HG03039 (cell line): ENCODE results near the gene P2RY4.
"Not testable (repeated sequence)": the region's sequence is repeated elsewhere in the genome, so short reads cannot be mapped to it uniquely, and the experiment has no call there.

Source experiments
- ATAC-seq: cut with Tn5 transposase; IDR thresholded peaks from one replicate; pipeline ENCODE4 v1.9.1; 2021; ENCODE audit warnings: mild to moderate bottlenecking, moderate library complexity; ENCODE audit not compliant: unreplicated experiment

P2RY4 gene

DNA sequence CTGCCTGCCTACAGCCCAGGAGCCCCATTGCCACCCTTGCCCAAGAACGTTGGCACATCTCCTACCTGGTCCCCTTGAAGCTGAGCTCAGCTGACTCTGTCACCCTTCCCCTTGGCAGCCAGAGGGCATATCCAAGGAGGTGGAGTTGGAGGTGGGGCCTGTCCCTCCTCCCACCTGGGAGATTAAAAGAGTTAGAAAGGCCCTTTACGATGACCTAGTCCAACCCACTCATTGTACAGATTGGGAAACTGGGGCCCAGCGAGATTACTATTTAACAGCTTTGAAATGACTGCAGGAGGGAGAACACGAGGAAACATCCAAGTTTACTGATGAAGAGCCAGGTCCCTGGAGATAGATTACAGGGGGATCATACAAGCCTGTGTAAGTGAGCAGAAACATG lies at the start of gene P2RY4:
Gene P2RY4 (minus strand): TSS at position 101 of the 400 bp plus-strand sequence. CDS start 580 bp downstream, outside the sequence.
- ATAC-seq = no peak

DNA sequence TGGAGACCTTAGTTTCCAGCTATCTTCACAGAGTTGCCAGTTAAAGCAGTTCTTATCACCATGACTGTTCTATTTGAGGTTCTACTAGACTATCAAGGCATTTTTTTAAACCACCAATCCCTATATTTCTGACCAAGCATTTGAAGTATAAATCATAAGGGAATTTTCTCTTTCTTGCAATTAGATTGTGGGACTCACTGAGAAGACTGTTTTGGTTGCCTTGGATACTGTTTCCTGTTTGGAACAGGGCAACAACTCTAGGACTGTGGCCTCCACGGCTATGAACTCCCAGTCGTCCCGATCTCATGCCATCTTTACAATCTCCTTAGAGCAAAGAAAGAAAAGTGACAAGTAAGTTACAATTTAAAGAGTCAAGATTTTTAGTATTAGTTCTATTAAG lies 41.7 kb upstream of the P2RY4 start:
- no peak for ATAC-seq

DNA sequence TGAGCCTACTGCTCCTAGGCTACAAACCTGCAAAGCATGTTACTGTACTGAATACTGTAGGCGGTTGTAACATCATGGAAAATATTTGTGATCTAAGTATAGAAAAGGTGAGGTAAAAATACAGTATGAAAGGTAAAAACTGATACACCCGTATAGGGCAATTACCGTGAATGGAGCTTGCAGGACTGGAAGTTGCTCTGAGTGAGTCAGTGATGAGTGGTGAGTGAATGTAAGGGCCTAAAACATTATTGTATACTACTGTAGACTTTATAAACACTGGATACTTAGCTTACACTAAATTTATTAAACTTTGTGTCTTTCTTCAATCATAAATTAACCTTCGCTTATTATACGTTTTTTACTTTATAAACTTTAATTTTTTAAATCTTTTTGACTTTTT lies 33.6 kb upstream of the P2RY4 start:
- no peak for ATAC-seq

DNA sequence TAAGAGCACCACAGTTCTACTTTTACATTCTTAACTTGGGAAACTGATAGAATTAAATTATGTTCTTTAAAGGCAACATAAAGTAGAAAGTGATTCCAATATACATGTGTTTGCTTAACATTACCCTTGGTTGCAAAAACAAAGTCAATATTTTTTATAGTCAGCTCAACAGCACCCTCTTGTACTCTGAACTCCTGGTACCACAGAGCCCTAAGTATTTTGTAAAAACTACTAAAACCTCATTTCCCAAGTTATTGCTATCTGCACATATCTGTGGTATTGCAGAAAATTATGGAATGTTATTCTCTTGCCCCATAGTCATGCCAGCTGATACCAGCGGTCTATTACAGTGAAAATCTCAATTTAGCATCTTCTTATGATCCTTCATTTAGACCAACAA lies 32.8 kb upstream of the P2RY4 start:
- no peak for ATAC-seq

DNA sequence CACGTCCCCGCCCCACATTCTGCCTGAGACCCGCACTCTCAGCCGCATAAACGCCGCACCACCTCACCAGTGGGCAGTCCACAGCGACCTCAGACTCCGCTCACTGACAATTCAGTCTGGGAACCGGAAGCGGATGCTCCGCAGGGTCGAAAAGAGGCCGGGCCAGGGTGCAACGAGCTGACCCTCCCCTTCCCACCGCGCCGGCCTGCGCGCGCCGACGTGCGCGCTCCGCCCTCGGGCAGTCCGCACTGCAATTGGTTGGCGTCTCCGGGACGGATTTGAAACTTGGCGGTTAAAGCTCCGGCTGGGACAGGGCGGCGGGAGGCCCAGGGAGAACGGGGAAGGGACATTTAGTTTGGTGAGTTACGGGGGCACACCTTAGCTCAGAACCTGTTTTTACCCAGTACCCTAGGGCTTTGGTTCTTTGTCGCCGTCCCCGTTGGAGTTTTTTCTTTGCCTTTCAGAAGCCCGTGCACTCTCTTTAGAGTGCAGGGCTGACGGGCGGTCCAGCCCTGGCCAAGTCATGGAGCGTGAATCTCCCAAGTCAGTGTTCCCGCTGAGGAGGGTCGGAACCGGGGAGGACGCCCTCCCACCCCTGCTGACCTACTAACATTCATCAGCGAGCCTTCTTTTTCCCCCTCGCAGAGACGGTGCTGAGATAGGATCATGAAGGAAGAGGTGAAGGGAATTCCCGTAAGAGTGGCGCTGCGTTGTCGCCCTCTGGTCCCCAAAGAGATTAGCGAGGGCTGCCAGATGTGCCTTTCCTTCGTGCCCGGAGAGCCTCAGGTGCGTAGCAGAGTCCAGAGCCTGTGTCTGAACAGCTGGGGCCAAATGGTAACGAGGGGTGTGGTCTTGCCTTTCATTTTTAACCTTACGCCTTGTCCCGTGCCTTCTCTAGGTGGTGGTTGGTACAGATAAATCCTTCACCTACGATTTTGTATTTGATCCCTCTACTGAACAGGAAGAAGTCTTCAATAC lies 30.1 kb upstream of the P2RY4 start, which contains the start of the genes KIF4A and PDZD11:
Gene KIF4A (plus strand): TSS at position 312 of the 978 bp plus-strand sequence. CDS start 355 bp downstream, at position 667.
Gene PDZD11 (minus strand): TSS at position 135 of the 978 bp plus-strand sequence. CDS start 586 bp downstream, outside the sequence.
- peak; percentile 95 for ATAC-seq

DNA sequence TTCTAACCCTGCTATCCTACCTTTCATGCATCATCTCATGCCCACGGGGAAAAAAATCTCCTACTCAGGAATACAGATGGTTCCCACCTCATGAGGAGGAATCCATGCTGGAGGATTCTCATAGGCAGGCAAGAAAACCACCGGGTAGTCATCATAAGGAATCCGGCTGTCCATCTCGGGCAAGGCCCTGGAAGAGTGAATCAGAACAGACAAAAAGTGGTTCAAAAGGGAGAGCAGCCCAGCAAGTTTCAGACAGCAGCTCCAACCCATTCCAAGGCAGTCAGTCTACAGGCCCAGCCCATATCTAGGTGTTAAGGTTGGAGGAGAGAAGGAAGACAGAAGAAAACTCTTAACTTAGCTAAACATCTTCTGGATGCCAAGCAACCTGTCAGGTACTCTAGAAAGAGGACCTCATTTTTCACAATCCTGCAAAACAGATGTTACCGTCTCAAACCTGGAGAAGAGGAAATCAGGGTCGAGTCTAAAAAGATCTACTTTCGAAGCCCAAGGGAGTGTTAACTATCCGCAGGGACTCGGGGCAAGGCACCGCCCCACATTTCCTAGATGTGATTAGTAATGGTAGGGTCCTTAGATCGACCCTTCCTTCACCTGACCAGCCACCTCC lies 29.3 kb upstream of the P2RY4 start:
- ATAC-seq = no peak

DNA sequence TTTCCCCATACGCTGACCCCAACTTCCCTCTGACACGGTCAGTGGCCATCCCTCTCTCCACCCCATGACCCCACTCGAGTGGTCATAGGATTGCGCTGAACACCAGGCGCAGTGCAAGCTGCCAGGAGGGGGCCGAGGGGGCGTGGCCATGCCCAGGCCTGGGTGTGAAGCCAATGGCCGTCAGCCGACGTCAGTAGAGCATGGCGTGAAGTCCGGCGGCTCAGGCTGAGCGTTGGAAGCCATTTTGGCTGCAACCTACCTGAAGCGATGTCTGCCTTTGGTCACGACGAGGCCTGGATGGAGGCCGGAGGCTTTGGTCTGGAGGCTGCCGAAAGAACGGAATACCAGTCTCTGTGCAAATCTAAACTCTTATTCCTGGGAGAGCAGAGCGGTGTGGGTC lies 21.9 kb upstream of the P2RY4 start, which contains the start of gene RAB41:
Gene RAB41 (plus strand): TSS at position 222 of the 400 bp plus-strand sequence. CDS start 46 bp downstream, at position 268.
- no peak for ATAC-seq

DNA sequence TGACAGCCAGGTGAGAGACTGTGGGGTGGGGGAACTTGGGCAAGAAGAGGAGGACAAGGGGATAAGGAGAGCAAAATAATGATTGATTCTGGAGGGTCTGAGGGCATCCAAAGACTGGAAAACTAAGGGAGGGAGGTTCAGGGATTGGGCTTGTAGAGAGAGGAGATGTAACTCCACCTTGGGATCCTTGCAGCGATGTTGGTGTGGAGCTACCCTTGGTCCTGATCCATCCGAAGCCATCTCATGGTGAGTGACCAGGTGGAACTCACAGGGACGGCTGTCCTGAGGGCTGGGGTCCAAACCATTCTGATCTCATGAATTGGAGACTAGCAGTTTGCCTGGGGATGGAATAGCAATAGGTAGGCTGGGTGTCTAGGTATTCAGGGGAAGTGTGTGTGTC lies 20.6 kb upstream of the P2RY4 start:
- no peak for ATAC-seq

DNA sequence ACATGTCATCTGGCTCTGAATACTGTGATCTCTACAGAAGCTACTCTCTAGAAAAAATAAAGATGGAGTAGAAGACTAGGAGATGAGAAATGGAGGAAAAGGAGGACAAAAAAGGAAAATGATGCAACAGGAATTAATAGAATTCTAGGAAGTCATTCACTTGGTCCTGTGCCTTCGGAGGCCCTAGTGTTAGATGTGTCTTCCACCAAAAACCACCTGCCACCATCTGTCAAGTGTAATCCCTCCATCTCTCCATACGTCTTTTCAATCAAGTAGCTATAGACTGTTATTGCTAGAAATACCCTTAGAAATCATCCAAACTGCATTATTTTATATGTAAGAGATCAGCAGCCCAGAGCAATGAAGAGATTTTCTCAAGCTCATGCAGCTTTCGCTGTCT lies 19.1 kb upstream of the P2RY4 start:
- ATAC-seq = no peak

DNA sequence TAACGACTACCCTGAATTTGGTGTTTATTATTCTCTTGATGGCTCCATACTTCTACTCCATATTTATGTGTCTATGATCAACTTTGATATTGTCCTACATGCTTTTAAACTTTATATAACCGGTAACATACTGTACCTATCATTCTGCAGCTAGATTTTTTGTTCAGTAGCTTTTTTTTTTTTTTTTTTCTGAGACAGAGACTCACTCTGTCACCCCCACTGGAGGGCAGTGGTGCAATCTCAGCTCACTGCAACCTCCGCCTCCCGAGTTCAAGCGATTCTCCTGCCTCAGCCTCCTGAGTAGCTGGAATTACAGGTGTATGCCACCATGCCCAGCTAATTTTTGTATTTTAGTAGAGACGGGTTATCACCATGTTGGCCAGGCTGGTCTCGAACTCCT lies 14.0 kb upstream of the P2RY4 start:
- ATAC-seq = not testable (repeated sequence)

DNA sequence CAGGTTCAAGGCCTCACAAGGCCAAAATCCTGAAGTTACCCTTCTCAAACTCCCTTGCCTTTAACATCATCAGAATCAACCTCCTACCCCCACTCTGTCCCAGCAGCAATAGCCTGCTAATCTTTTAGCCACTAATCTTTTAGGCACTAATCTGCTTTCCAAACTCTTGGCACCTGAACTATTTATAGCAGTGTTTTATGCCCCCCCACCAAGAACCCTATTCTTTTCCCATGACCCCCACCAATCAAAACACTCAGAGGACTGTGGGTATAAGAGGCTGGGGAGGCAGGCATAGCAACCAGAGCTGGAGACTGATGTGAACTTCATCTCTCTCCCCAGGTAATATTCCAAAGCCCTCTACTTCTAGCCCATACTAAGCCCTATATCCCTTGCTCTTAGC lies 8.0 kb upstream of the P2RY4 start, which contains the start of gene ARR3:
Gene ARR3 (plus strand): TSS at position 301 of the 400 bp plus-strand sequence. CDS start 1,052 bp downstream, outside the sequence.
- no peak for ATAC-seq

DNA sequence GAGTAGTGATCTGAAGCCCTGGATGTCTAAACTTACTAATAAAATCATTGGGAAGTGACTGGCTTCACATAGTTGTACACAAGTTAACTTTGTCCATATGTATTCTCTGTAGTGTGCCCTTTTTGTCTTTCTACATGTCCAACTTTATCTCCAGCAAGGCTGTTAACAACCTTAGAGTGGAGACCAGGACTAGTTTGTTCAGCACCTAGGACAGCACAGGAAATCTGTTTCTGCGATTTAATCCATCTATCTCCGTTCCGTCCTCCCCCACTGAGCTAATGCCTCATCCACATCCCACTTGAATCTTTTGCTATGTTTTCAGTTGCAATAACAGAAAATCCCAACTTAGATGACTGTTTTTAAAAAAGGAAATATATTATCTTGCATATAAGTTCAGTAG lies 4.8 kb upstream of the P2RY4 start:
- no peak for ATAC-seq

DNA sequence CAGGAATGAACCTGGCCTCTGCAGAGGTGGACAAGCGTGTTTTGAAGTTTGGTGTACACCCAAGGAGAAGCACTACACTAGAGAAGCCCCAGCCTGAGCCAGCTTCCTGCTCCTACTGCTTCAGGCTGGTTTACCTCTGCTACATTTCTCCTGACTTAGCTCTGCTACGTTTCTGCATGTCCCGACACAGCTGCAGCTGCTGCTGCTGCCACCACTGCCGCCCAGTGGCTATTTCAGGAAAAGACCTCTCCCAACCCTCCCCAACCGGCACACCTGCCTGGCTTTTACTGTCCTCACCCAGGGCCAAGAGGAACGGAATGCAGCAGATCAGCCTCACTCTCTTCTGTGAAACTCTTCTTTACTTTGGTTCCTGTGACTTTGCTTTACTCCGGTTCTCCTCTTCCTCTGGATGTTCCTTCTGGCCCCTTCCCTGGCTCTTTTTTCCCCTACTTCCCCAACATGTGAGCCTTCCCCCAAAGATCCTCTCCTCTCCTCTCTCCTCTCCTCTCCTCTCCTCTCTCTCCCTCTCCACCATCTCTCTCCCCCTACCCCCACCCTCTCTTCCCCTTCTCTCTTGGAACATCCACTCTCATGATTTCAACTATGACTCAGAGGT lies 3.1 kb upstream of the P2RY4 start:
- no peak for ATAC-seq

DNA sequence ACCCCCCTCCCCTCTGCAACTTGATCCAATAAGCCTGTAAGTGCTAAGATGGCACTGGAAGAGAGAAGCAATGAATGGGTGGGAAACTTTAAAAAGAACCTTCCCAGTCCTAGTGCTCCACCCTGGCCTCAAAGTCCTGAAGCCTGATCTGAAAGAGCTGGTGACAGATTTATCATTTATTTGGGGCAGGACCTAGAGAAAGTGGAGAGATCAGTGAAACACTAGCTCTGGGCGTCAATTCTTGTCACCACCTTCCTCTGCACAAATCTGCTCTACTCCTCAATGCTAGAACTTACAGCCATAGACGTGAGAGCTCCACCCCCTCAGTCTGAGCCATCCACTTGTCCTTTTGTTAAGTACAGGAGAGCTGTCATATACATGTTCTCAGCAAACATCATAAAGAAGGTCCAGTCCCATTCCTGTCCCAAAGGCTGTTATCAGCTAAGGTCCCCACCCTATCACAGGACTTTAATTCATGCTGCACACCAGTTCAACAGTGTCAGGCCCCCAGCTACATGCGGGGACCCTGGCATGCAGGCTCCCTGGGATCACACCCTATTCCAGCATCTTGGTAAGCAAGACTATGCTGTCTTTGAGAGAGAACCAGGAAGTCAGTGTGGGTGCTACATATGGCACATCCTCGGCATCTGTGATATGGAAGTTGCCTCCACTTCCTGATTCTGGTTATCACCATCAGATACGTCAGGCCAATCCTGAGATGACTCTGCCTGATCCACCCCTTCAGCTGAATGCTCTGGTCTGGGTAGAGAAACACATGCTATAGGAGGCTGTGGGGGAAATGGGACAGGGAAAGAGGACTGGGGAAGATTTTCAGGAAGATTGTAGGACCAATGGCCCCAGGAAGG lies 2.3 kb downstream of the P2RY4 start:
- ATAC-seq = no peak

DNA sequence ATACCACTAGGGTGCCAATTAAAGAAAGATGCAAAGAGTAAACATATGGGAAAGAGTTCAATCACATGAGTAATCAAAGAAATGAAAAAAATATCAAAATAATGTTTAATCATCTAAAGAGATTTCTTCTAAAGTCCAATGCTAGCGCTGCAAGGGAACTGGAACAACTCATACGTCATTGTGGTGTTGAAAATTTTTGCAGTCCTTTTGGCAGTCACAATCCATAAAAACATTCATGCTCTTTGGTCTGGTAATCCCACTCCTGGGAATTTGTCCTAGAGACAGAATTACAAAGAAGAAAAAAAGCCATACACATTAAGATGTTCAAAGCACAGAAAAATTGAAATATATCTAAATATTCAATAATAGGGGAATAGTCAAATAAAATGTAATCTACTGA lies 4.6 kb downstream of the P2RY4 start:
- no peak for ATAC-seq

DNA sequence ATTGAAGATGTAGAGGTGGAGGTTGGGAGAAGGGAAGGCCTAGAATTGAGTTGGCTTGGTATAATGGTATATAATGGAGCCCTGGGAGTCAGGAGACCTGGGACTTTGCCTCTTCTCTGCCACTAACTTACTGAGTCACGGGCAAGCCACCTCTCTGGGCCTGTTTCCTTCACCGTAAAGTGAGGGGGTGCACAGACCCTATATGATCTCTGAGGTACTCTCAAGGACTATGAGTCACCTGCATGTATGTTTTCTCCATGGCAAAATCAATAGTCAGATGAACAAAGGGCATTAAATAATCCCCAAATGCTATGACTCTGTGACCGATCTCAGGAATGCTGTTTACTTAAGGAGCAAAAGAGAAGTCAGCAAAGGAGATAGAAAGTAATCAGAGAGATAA lies 5.1 kb downstream of the P2RY4 start:
- no peak for ATAC-seq

DNA sequence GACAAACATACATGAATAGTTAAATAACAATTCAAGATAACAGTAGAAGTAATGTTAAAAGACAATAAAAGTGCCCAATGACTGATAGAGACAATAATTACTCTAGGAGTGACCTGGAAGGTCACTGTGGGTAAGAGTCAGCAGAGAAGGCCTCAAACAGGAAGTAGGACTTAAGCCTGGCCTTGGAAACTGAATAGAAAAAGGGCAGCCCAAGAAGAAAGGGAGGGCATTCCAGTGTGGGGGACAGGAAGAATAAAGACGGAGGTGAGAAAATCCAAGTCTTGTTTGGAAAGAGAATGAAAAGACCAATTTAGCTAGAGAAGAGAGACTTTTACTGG lies 6.0 kb downstream of the P2RY4 start:
- no peak for ATAC-seq

DNA sequence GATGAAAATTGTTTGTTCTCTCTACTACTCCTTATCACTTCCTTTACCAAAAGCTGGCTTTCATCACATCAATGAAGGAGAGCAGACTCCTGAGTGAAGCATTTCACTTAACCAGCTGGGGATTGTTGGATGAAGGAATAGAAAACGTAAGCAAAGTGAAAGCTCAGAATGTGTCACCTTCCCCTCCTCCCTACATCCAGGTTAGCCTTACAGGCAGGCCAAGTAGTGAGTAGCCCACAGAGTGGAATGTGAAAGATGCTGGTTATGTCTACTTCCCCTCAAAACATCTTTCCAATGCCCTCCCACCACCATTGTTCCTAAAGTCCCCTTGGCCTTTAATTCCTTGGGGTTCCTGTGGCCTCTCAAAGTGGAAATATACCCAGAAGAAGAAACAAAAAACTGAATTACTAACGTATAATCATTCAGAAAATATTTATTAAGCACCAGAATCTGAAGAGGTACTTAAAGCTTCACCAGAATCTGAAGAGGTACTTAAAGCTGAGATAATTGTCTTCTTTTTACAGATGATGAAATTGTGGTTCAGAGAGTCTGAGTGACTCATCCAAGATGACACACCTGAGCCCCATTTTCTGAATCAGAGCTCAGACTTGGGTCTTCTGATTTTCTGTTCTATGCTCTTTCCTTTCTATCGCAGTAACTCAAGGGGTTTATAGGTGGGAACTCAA lies 6.5 kb downstream of the P2RY4 start:
- no peak for ATAC-seq

DNA sequence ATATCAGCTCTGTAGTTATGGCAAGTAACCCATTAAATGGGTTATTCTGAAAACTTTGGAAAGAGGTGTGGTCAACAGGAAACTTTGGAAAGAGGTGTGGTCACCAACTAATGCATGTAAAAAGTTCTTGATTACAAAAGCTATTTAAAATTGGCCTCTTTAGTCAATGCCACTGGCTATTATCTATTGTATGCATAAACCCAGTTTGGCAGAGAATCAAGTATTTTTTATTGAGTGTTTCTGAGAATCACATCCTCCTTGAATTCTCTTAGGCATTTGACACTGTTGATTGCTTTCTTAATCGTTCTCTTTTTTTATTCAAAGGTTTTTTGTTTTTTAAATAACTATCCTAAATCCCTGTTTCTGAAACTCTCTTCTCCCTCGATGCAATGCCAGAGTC lies 7.5 kb downstream of the P2RY4 start:
- ATAC-seq = no peak

DNA sequence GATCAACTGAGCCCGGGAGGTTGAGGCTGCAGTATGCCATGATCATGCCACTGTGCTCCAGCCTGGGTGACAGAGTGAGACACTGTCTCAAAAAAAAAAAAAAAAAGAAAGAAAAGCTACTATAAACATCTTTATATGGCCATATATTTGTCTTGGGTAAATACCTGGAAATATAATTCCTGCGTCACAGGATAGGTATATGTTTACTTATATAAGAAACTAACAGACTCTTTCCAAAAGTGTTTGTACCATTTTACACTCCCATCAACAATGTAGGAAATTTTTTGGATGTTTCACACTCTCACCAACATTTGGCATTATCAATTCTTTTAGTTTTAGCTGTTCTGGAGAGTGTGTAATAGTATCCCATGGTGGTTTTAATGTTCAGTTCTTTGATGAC lies 12.8 kb downstream of the P2RY4 start:
- no peak for ATAC-seq
